H1 (cell line): ENCODE measurements around the gene GPRC5D. TPM values are rescaled to one million over a fixed set of nuclear protein-coding genes. Genes with fewer than 3 reads are reported as not detected.
A peak's percentile ranks its signal among the peaks of the same experiment; 100 is the strongest.

Source experiments
- CTCF ChIA-PET: fragments of 300-600 bp; sonication (Branson Sonifier 250); formaldehyde crosslinking; loops from one replicate; lab custom pipeline; 2021; ENCODE audit not compliant: partially characterized antibody; lab: Charles Lee
- POLR2A ChIA-PET: fragments of 300-600 bp; sonication (Branson Sonifier 250); formaldehyde crosslinking; loops from one replicate; lab custom pipeline; 2021; ENCODE audit warnings: inconsistent platforms; ENCODE audit not compliant: partially characterized antibody; lab: Charles Lee
- DNase-seq, 2 experiments: peaks; one replicate each; pipeline versions ENCODE4 v3.0.0 to v3.0.0-alpha.2; 2010 to 2022; ENCODE audit warnings: low spot score in 2 of 2, low read depth in 1 of 2, mixed read lengths in 1 of 2
- FAIRE-seq: peaks from 2 replicates; lab custom pipeline; 2011; peaks lifted over from hg19 to GRCh38; lab: Jason Lieb, UNC
- H2AFZ ChIP-seq: 2 replicates; pipeline ENCODE4 v1.8.1; 2012; ENCODE audit warnings: low read length, inconsistent platforms
- H2AK5ac ChIP-seq: 2 replicates; pipeline ENCODE4 v1.6.1; 2013; ENCODE audit warnings: low read depth, low read length
- H2BK120ac ChIP-seq: replicated peaks from 2 replicates; pipeline ENCODE3; 2013; ENCODE audit warnings: low read depth, low read length, inconsistent platforms
- H2BK12ac ChIP-seq: 2 replicates; pipeline ENCODE4 v1.6.1; 2013; ENCODE audit warnings: low read depth, low read length
- H2BK15ac ChIP-seq: 2 replicates; pipeline ENCODE4 v1.6.1; 2013; ENCODE audit warnings: low read length
- H2BK20ac ChIP-seq: 2 replicates; pipeline ENCODE4 v1.6.1; 2013; ENCODE audit warnings: low read length
- H2BK5ac ChIP-seq: 2 replicates; pipeline ENCODE4 v1.6.1; 2013; ENCODE audit warnings: low read depth, low read length
- H3K14ac ChIP-seq: 2 replicates; pipeline ENCODE4 v1.6.1; 2013; ENCODE audit warnings: inconsistent platforms; ENCODE audit not compliant: insufficient read length
- H3K18ac ChIP-seq: 2 replicates; pipeline ENCODE4 v1.6.1; 2013; ENCODE audit warnings: low read length; ENCODE audit errors: extremely low read depth
- H3K23ac ChIP-seq: 2 replicates; pipeline ENCODE4 v1.6.1; 2013; ENCODE audit warnings: inconsistent platforms; ENCODE audit not compliant: insufficient read length
- H3K23me2 ChIP-seq: 2 replicates; pipeline ENCODE4 v1.6.1; 2013; ENCODE audit warnings: low read depth, low read length
- H3K27ac ChIP-seq: 2 replicates; pipeline ENCODE4 v1.6.1; 2011; ENCODE audit warnings: low read depth, low read length, inconsistent platforms
- H3K27me3 ChIP-seq, 4 experiments: replicated peaks in 1 of 4; 1 replicate in 1 of 4; 2 replicates in 3 of 4; pipeline versions ENCODE4 v1.6.1 to v1.8.1; 2011 to 2013; ENCODE audit warnings: low read length in 3 of 4, mild to moderate bottlenecking in 3 of 4, inconsistent platforms in 2 of 4, mixed read lengths in 2 of 4, moderate library complexity in 1 of 4; ENCODE audit not compliant: control insufficient read depth in 3 of 4, insufficient read depth in 3 of 4; ENCODE audit errors: extremely low read depth in 1 of 4
- H3K36me3 ChIP-seq, 4 experiments: 2 replicates each; pipeline versions ENCODE4 v1.6.1 to v1.8.1; 2011 to 2013; ENCODE audit warnings: mild to moderate bottlenecking in 4 of 4, low read length in 3 of 4, moderate library complexity in 2 of 4, control low read depth in 1 of 4, inconsistent platforms in 1 of 4; ENCODE audit not compliant: insufficient read depth in 4 of 4, control insufficient read depth in 2 of 4
- H3K4ac ChIP-seq: replicated peaks from 2 replicates; pipeline ENCODE3; 2013; ENCODE audit warnings: low read length, low read depth, mixed read lengths, inconsistent platforms; ENCODE audit not compliant: insufficient read length
- H3K4me1 ChIP-seq, 4 experiments: replicated peaks in 1 of 4; 1 replicate in 1 of 4; 2 replicates in 3 of 4; pipeline versions ENCODE4 v1.6.1 to v1.8.1; 2011 to 2013; ENCODE audit warnings: low read length in 3 of 4, inconsistent platforms in 2 of 4, mixed read lengths in 1 of 4; ENCODE audit not compliant: insufficient read depth in 4 of 4, control insufficient read depth in 3 of 4
- H3K4me2 ChIP-seq, 2 experiments: 2 replicates each; pipeline versions ENCODE4 v1.6.1 to v1.8.1; 2011 to 2013; ENCODE audit warnings: low read depth in 2 of 2, low read length in 2 of 2, control low read depth in 1 of 2, inconsistent platforms in 1 of 2, mild to moderate bottlenecking in 1 of 2; ENCODE audit not compliant: insufficient read depth in 1 of 2
- H3K4me3 ChIP-seq, 4 experiments: fragments of 200-600, 300-600 bp in 1 of 4; sonication (generic), shearing (Covaris generic), sonication (Bioruptor Twin) in 1 of 4; 2 replicates each; pipeline versions ENCODE4 v1.5.1 to v1.8.1; 2011 to 2016; ENCODE audit warnings: low read length in 4 of 4, low read depth in 3 of 4, control low read depth in 2 of 4, inconsistent platforms in 2 of 4, mild to moderate bottlenecking in 2 of 4, mixed read lengths in 1 of 4, moderate library complexity in 1 of 4; ENCODE audit not compliant: insufficient read depth in 2 of 4; ENCODE audit errors: extremely low read depth in 1 of 4
- H3K56ac ChIP-seq: replicated peaks from 2 replicates; pipeline ENCODE3; 2013; ENCODE audit warnings: low read depth, mild to moderate bottlenecking, mixed read lengths, low read length, inconsistent platforms; ENCODE audit not compliant: insufficient read length
- H3K79me1 ChIP-seq: 2 replicates; pipeline ENCODE4 v1.6.1; 2013; ENCODE audit warnings: low read depth, low read length, control low read depth
- H3K79me2 ChIP-seq, 2 experiments: 2 replicates each; pipeline versions ENCODE4 v1.6.1 to v1.8.1; 2012 to 2013; ENCODE audit warnings: low read length in 2 of 2, mild to moderate bottlenecking in 2 of 2, inconsistent platforms in 1 of 2; ENCODE audit not compliant: insufficient read depth in 2 of 2, control insufficient read depth in 1 of 2
- H3K9ac ChIP-seq, 4 experiments: replicated peaks in 1 of 4; 1 replicate in 1 of 4; 2 replicates in 3 of 4; pipeline versions ENCODE4 v1.6.1 to v1.8.1; 2011 to 2013; ENCODE audit warnings: low read depth in 3 of 4, low read length in 3 of 4, control low read depth in 2 of 4, mild to moderate bottlenecking in 2 of 4, moderate library complexity in 2 of 4, inconsistent platforms in 1 of 4; ENCODE audit errors: extremely low read depth in 1 of 4
- H3K9me3 ChIP-seq, 2 experiments: 2 replicates each; pipeline versions ENCODE4 v1.6.1 to v1.8.1; 2012 to 2013; ENCODE audit warnings: mild to moderate bottlenecking in 2 of 2, moderate library complexity in 2 of 2, control low read depth in 1 of 2, inconsistent platforms in 1 of 2, low read depth in 1 of 2, low read length in 1 of 2, mixed read lengths in 1 of 2; ENCODE audit not compliant: insufficient read depth in 2 of 2
- H4K20me1 ChIP-seq, 2 experiments: replicated peaks in 1 of 2; 2 replicates each; pipeline versions ENCODE3 to v1.8.1; 2011 to 2013; ENCODE audit warnings: inconsistent platforms in 2 of 2, low read length in 2 of 2, mild to moderate bottlenecking in 1 of 2; ENCODE audit not compliant: insufficient read depth in 2 of 2, control insufficient read depth in 1 of 2
- H4K5ac ChIP-seq: 2 replicates; pipeline ENCODE4 v1.6.1; 2013; ENCODE audit warnings: low read length, low read depth, mixed read lengths, inconsistent platforms; ENCODE audit not compliant: insufficient read length
- H4K8ac ChIP-seq: 2 replicates; pipeline ENCODE4 v1.8.0; 2013; ENCODE audit warnings: mild to moderate bottlenecking, moderate library complexity, low read length, inconsistent platforms; ENCODE audit not compliant: insufficient read depth; ENCODE audit errors: extremely low read depth
- H4K91ac ChIP-seq: replicated peaks from 2 replicates; pipeline ENCODE3; 2013; ENCODE audit warnings: low read length, mixed read lengths, inconsistent platforms; ENCODE audit not compliant: insufficient read length
- E2F6 ChIP-seq: IDR thresholded peaks from 2 replicates; pipeline ENCODE4 v1.6.1; 2012; ENCODE audit warnings: inconsistent platforms
- MAX ChIP-seq: IDR thresholded peaks from 2 replicates; pipeline ENCODE4 v1.6.1; 2012; ENCODE audit warnings: inconsistent platforms
- SAP30 ChIP-seq: fragments of 300-600 bp; sonication (generic); IDR thresholded peaks from 2 replicates; pipeline ENCODE4 v1.7.1; 2012; ENCODE audit warnings: low read length, moderate library complexity, mild to moderate bottlenecking, inconsistent platforms; ENCODE audit not compliant: insufficient read depth, insufficient replicate concordance
- WGBS, 2 experiments: shearing (Covaris generic) in 1 of 2; methylation state at CpG; one replicate each; pipeline versions ENCODE4 v1.1.6 to v1.1.7; 2013 to 2015; ENCODE audit warnings: low lambda C conversion rate in 2 of 2, mixed read lengths in 2 of 2, inconsistent platforms in 1 of 2, low coverage in 1 of 2, missing lambda C conversion rate in 1 of 2; ENCODE audit not compliant: insufficient replicate concordance in 2 of 2, insufficient coverage in 1 of 2, insufficient read length in 1 of 2; ENCODE audit errors: extremely low coverage in 1 of 2, missing lambda C conversion rate in 1 of 2; 5-methylcytosine and 5-hydroxymethylcytosine counted together
- polyA plus RNA-seq, 7 experiments: library from polyadenylated mRNA; depleted of rRNA in 3 of 7; stranded (reverse) in 5 of 7; unstranded in 2 of 7; fragments of >200 nt in 5 of 7; fragments of 200-250 nt in 2 of 7; gene quantifications; 1 replicate in 5 of 7; 2 replicates in 1 of 7; 4 replicates in 1 of 7; pipeline versions ENCODE4 v1.2.1 to v1.2.3, GENCODE V29; 2011 to 2013; ENCODE audit warnings: missing spikeins in 2 of 7, mixed read lengths in 2 of 7
- total RNA-seq: library from RNA; stranded (reverse); fragmentation: NEBNext Ultra II Directional; extraction: Animal tissue kit (Norgen Biotek cat#: 25700); gene quantifications from 2 replicates; pipeline ENCODE4 v1.2.1, GENCODE V29; 2021

GPRC5D gene
- total and polyA plus RNA-seq, 2 of the 8 experiments (the other 6 are each of a cell fraction or from before 2014, with no cell fraction given) = 0.45 TPM; not detected in 1

GRCh38 chr12:12891881-12892355 lies 60.1 kb downstream of the GPRC5D start:
- no peak overlapping the region for H4K91ac ChIP-seq
- CTCF ChIA-PET = interaction anchor here (0.6 to 3.6 kb wide), 18 partner anchors 14 to 323 kb away, joined by 3 to 16 read pairs (median 5); no protein-coding TSS in a partner anchor
- 58% methylated on average over 7 of the region's 7 CpGs; no CpG with 5 or more reads in 1 of the 2 experiments for WGBS, 2 experiments
- TF ChIP-seq SAP30 = peak; percentile 6
- no peak for TF ChIP-seq E2F6
- TF ChIP-seq MAX = no peak
- TF ChIP-seq, all 59 proteins: peak for 1
- no peaks in the 10 kb centered on the region for H3K79me1 ChIP-seq
- H3K18ac ChIP-seq = no peak overlapping the region
- peak overlapping the region; percentile 86 to 100; a peak in 3 of 4 replicates for H3K4me2 ChIP-seq
- no peak overlapping the region for H2BK5ac ChIP-seq
- H3K56ac ChIP-seq = no peak overlapping the region
- H3K23ac ChIP-seq = no peak overlapping the region
- H3K14ac ChIP-seq = no peak overlapping the region
- no peak overlapping the region for H2BK120ac ChIP-seq
- no peak for DNase-seq
- H3K9me3 ChIP-seq = no peaks in the 10 kb centered on the region
- H3K36me3 ChIP-seq = no peaks in the 10 kb centered on the region
- no peak overlapping the region for H2BK20ac ChIP-seq
- H3K27me3 ChIP-seq = peaks cover 0 to 36% (median 23%) of the 10 kb centered on the region in 4 experiments; a peak in 6 of 7 replicates
- no peak overlapping the region for H2BK12ac ChIP-seq
- no peaks in the 10 kb centered on the region for H3K79me2 ChIP-seq
- FAIRE-seq = no peak
- H2AFZ ChIP-seq = no peak overlapping the region
- no peak overlapping the region for H2AK5ac ChIP-seq
- no peak overlapping the region for H2BK15ac ChIP-seq
- no peak overlapping the region for H4K5ac ChIP-seq
- peak overlapping the region in 3 of 4 experiments; percentile 66 to 72 (median 67); a peak in 5 of 8 replicates for H3K4me3 ChIP-seq
- peaks cover 6 to 13% (median 9%) of the 10 kb centered on the region in 4 experiments; a peak in 5 of 7 replicates for H3K4me1 ChIP-seq
- H3K4ac ChIP-seq = no peak overlapping the region
- H4K8ac ChIP-seq = no peak overlapping the region
- POLR2A ChIA-PET = interaction anchor here (1.2 to 1.6 kb wide), 3 partner anchors 11 to 27 kb away, joined by 3 to 4 read pairs (median 3); no protein-coding TSS in a partner anchor
- peaks cover 11% of the 10 kb centered on the region; the same call in 1 of the 2 replicates for H3K23me2 ChIP-seq
- H3K9ac ChIP-seq = no peak overlapping the region
- H4K20me1 ChIP-seq = no peaks in the 10 kb centered on the region
- H3K27ac ChIP-seq = no peak overlapping the region
